ENCODE results near the gene EPM2A.

The EPM2A gene

DNA sequence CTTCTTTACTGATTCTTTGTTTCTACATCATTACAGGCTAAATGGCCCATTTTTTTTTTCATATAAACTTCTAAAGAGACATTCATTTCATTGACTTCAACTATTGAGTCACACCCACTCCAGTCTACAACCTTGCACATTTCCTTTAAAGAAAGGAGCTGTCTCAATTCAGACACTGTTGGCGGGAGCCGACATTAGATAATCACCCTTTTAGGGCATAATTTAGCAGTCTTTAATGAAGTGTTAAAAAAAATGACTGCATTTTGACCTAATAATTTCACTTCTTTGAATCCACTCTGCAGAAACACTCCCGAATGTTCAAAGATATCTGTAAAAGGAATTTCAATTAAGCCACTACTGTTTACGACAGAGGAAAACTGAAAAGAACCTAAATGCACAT is 1.5 kb downstream of the EPM2A start:
- TF ChIP-seq POLR2AphosphoS5 (IDR thresholded peaks at IDR 0.05; ENCODE audit: low read depth, low read length), result no peak
- no peak for TF ChIP-seq TAF1 (IDR thresholded peaks at IDR 0.05; ENCODE audit: low read depth, low read length)
- TF ChIP-seq POU2F2 (IDR thresholded peaks at IDR 0.05; ENCODE audit: low read depth, low read length), result no peak
- DNase-seq (ENCODE audit: insufficient read length, low spot score), result no peak
- FAIRE-seq, result no peak

DNA sequence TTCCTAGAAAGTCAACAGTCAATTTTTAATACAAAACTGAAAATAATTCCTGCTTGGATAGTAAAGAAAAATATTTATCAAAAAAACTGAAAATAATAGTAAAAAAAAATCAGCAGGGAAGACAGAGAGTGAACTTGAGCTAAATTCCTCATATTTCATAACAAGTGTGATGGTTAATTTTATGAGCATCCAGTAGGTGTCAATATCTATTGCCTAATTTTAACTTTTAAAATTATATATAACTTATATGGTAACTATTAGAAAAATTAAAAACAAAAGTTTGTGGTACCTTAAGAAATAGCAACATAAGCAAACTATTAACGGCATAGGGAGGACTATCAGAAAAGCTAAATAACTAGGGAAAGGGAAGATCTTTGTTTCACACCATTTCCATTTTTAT is 2.1 kb downstream of the EPM2A start:
- TF ChIP-seq POLR2AphosphoS5 (IDR thresholded peaks at IDR 0.05; ENCODE audit: low read depth, low read length), result no peak
- TF ChIP-seq POU2F2 (IDR thresholded peaks at IDR 0.05; ENCODE audit: low read depth, low read length), result no peak
- no peak for TF ChIP-seq PAX5 (IDR thresholded peaks at IDR 0.05; ENCODE audit: insufficient read depth, low read length, severe bottlenecking)
- no peak for TF ChIP-seq SPI1 (IDR thresholded peaks at IDR 0.05; ENCODE audit: low read depth, low read length)
- TF ChIP-seq TAF1 (IDR thresholded peaks at IDR 0.05; ENCODE audit: low read depth, low read length), result no peak
- no peak for TF ChIP-seq POLR2A (IDR thresholded peaks at IDR 0.05; ENCODE audit: low read depth, low read length)
- DNase-seq (ENCODE audit: insufficient read length, low spot score) (no peak), FAIRE-seq (no peak)

DNA sequence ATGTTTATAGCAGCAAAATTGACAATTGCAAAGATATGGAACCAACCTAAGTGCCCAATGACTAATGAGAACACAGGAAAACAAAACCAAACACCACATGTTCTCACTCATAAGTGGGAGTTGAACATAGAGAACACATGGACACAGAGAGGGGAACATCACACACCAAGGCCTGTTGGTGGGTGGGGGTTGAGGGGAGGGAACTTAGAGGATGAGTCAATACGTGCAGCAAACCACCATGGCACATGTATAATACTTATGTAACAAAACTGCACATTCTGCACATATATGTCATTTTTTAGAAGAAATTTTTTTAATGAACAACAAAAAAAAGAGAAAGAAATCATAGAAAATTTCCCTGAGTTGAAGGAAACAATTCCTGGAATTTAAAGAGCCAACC is 3.9 kb downstream of the EPM2A start:
- TF ChIP-seq POLR2AphosphoS5 (IDR thresholded peaks at IDR 0.05; ENCODE audit: low read depth, low read length), result no peak
- TF ChIP-seq POU2F2 (IDR thresholded peaks at IDR 0.05; ENCODE audit: low read depth, low read length), result no peak
- no peak for TF ChIP-seq POLR2A (IDR thresholded peaks at IDR 0.05; ENCODE audit: low read depth, low read length)
- TF ChIP-seq SPI1 (IDR thresholded peaks at IDR 0.05; ENCODE audit: low read depth, low read length), result no peak
- no peak for DNase-seq (ENCODE audit: insufficient read length, low spot score)
- peak; percentile 51 for FAIRE-seq

DNA sequence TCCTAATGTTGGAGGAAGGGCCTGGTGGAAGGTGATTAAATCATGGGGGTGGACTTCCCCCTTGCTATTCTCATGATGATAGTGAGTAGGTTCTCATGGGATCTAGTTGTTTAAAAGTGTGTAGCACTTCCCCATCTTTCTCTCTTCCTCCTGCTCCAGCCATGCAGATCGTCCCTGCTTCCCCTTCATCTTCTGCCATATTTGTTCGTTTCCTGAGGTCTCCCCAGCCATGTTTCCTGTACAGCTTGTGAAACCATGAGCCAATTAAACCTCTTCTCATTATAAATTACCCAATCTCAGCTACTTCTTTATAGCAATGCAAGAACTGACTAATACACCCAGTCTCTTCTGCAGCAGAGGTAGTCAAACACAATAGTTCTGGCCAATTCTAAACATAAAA is 5.4 kb downstream of the EPM2A start:
- peak; percentile 5 for FAIRE-seq
- DNase-seq (ENCODE audit: insufficient read length, low spot score), result no peak
- TF ChIP-seq POLR2AphosphoS5 (IDR thresholded peaks at IDR 0.05; ENCODE audit: low read depth, low read length), result no peak
- TF ChIP-seq TAF1 (IDR thresholded peaks at IDR 0.05; ENCODE audit: low read depth, low read length), result no peak
- TF ChIP-seq SPI1 (IDR thresholded peaks at IDR 0.05; ENCODE audit: low read depth, low read length), result no peak
- no peak for TF ChIP-seq POLR2A (IDR thresholded peaks at IDR 0.05; ENCODE audit: low read depth, low read length)
- no peak for TF ChIP-seq POU2F2 (IDR thresholded peaks at IDR 0.05; ENCODE audit: low read depth, low read length)
- no peak for TF ChIP-seq PAX5 (IDR thresholded peaks at IDR 0.05; ENCODE audit: insufficient read depth, low read length, severe bottlenecking)

DNA sequence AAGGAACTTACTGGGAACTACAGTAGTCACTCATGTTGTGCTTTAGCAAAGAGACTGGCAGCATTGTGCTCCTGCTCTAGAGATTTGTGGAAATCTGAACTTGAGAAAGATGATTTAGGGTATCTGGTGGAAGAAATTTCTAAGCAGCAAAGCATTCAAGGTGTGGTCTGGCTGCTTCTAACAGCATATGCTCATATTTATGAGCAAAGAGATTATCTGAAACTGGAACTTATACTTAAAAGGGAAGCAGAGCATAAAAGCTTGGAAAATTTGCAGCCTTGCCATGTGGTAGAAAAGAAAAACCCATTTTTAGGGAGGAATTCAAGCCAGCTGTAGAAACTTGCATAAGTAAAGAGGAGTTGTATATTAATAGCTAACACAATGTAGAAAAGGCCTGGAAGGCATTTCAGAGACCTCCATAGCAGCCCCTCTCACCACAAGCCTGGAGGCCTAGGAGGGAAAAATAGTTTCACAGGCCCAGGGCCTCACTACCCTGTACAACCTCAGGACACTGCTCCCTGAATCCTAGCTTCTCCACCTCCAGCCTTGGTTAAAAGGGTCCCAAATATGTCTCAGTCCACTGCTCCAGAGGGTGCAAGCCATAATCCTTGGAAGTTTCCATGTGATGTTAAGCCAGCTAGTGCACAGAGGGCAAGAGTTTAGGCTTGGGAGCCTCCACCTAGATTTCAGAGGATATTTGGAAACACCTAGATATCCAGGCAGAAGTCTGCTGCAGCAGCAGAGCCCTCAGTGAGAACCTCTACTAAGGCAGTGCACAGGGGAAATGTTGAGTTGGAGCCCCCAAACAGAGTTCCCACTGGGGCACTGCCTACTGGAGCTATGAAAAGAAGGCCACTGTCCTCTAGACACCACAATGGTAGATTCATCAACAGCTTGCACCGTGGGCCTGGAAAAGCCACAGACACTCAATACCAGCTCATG is 6.6 kb downstream of the EPM2A start:
- DNase-seq (ENCODE audit: insufficient read length, low spot score) (no peak), FAIRE-seq (no peak)
- no peak for TF ChIP-seq SPI1 (IDR thresholded peaks at IDR 0.05; ENCODE audit: low read depth, low read length)
- TF ChIP-seq POU2F2 (IDR thresholded peaks at IDR 0.05; ENCODE audit: low read depth, low read length), result no peak
- no peak for TF ChIP-seq PAX5 (IDR thresholded peaks at IDR 0.05; ENCODE audit: insufficient read depth, low read length, severe bottlenecking)
- no peak for TF ChIP-seq POLR2A (IDR thresholded peaks at IDR 0.05; ENCODE audit: low read depth, low read length)
- TF ChIP-seq TAF1 (IDR thresholded peaks at IDR 0.05; ENCODE audit: low read depth, low read length), result no peak

DNA sequence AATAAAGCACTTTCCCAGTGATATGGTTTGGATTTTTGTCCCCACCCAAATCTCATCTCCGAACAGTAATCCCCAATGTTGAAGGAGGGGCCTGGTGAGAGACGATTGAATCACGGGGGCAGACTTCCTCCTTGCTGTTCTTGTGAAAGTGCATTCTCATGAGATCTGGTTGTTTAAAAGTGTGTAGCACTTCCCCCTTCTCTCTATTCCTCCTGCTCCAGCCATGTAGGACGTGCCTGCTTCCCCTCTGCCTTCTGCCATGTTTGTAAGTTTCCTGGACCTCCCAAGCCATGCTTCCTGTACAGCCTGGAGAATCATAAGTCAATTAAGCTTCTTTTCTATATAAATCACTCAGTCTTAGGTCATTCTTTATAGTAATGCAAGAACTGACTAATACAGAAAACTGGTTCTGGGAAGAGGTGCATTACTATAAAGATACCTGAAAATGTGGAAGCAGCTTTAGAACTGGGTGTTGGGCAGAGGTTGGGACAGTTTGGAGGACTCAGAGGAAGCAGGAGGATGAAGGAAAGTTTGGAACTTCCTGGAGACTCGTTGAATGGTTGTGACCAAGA is 7.4 kb downstream of the EPM2A start:
- TF ChIP-seq POU2F2 (IDR thresholded peaks at IDR 0.05; ENCODE audit: low read depth, low read length) (no peak), PAX5 (IDR thresholded peaks at IDR 0.05; ENCODE audit: insufficient read depth, low read length, severe bottlenecking) (no peak), SPI1 (IDR thresholded peaks at IDR 0.05; ENCODE audit: low read depth, low read length) (no peak), POLR2AphosphoS5 (IDR thresholded peaks at IDR 0.05; ENCODE audit: low read depth, low read length) (no peak), TAF1 (IDR thresholded peaks at IDR 0.05; ENCODE audit: low read depth, low read length) (no peak), POLR2A (IDR thresholded peaks at IDR 0.05; ENCODE audit: low read depth, low read length) (no peak)
- DNase-seq (ENCODE audit: insufficient read length, low spot score) (no peak), FAIRE-seq (no peak)

DNA sequence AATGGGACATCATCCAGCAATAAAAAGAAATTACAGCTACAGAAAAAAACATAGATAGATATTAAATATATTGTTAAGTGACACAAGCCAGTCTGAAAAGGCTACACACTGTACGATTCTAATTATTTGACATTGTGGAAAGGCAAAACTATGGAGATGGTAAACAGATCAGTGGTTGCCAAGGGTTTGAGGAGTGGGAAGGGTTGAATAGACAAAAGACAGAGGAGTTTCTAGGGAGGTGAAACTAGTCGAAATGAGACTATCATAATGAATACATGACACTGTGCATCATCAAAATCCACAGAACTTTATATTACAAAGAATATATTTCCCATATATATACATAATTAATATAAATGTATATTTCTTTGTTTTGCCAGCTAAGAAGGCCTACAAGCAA is 9.8 kb downstream of the EPM2A start:
- no peak for TF ChIP-seq TAF1 (IDR thresholded peaks at IDR 0.05; ENCODE audit: low read depth, low read length)
- TF ChIP-seq POLR2A (IDR thresholded peaks at IDR 0.05; ENCODE audit: low read depth, low read length), result no peak
- TF ChIP-seq POU2F2 (IDR thresholded peaks at IDR 0.05; ENCODE audit: low read depth, low read length), result no peak
- DNase-seq (ENCODE audit: insufficient read length, low spot score), result no peak
- FAIRE-seq, result no peak

DNA sequence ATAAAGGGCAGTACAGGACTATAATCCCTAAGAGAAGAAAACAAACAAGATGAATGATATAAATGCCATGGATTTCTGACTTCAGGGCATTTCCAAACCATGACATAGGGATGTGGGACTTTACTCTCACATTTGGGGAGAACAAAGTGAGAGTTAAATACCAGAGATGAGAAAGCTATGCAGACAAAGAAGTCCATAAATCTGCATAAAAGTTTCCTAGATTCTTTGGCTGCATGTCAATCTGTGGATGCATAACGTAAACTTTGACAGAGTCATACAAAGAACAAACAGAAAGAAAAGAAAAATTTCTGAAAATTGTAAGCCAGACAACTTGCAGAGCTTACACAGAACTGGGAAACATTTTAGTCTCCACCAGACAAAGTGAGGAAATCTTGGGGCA is 11.7 kb downstream of the EPM2A start:
- no peak for FAIRE-seq
- DNase-seq (ENCODE audit: insufficient read length, low spot score), result no peak
- TF ChIP-seq TAF1 (IDR thresholded peaks at IDR 0.05; ENCODE audit: low read depth, low read length) (no peak), POLR2AphosphoS5 (IDR thresholded peaks at IDR 0.05; ENCODE audit: low read depth, low read length) (no peak), PAX5 (IDR thresholded peaks at IDR 0.05; ENCODE audit: insufficient read depth, low read length, severe bottlenecking) (no peak), POU2F2 (IDR thresholded peaks at IDR 0.05; ENCODE audit: low read depth, low read length) (no peak), SPI1 (IDR thresholded peaks at IDR 0.05; ENCODE audit: low read depth, low read length) (no peak), POLR2A (IDR thresholded peaks at IDR 0.05; ENCODE audit: low read depth, low read length) (no peak)

DNA sequence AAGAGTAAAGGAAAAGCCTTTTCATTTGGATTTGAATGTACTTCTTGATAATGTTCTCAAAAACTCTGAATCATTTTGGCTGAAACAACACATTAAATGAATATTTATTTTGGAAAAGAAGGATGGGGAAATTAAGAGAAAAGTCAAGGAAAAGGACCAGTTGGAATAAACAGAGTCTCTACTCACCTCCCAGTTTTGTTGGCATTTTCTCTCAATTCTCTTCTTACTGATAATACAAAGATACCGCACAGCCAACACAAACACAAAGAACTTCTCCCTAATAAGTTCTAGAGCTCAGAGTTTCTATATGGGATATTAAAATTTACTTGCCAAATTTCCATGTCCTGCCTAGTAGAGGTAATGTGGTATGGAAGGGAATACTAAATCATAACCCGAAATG is 13.1 kb downstream of the EPM2A start:
- no peak for TF ChIP-seq PAX5 (IDR thresholded peaks at IDR 0.05; ENCODE audit: insufficient read depth, low read length, severe bottlenecking)
- no peak for TF ChIP-seq POLR2AphosphoS5 (IDR thresholded peaks at IDR 0.05; ENCODE audit: low read depth, low read length)
- no peak for TF ChIP-seq SPI1 (IDR thresholded peaks at IDR 0.05; ENCODE audit: low read depth, low read length)
- no peak for TF ChIP-seq POU2F2 (IDR thresholded peaks at IDR 0.05; ENCODE audit: low read depth, low read length)
- no peak for TF ChIP-seq POLR2A (IDR thresholded peaks at IDR 0.05; ENCODE audit: low read depth, low read length)
- no peak for TF ChIP-seq TAF1 (IDR thresholded peaks at IDR 0.05; ENCODE audit: low read depth, low read length)
- FAIRE-seq (no peak), DNase-seq (ENCODE audit: insufficient read length, low spot score) (no peak)

DNA sequence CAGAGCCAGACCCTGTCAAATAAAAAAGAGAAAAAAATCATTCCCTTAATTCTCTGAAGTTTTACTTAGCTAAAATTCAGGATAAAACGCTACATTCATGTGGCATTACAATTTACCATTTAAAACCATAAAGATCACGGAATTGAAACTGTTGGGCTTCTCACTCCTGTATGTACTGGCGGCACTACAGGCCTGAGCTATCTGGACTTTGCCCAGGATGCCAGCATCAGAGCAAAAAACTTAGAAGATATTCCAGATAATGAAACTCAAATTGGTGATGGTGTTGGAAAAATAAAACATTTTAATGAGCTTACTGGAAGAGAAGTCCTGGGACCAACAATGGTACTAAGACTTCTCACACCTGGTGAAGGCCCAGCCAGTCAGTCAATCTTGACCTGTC is 14.2 kb downstream of the EPM2A start:
- no peak for FAIRE-seq
- no peak for DNase-seq (ENCODE audit: insufficient read length, low spot score)

More for the DNA sequence above, 14.2 kb downstream of the EPM2A start:
- no peak for TF ChIP-seq POLR2AphosphoS5 (IDR thresholded peaks at IDR 0.05; ENCODE audit: low read depth, low read length)
- no peak for TF ChIP-seq PAX5 (IDR thresholded peaks at IDR 0.05; ENCODE audit: insufficient read depth, low read length, severe bottlenecking)
- TF ChIP-seq POU2F2 (IDR thresholded peaks at IDR 0.05; ENCODE audit: low read depth, low read length), result no peak

All from GM12891 (cell line).